Measurements from ENCODE around the gene NFIA.

NFIA gene

DNA sequence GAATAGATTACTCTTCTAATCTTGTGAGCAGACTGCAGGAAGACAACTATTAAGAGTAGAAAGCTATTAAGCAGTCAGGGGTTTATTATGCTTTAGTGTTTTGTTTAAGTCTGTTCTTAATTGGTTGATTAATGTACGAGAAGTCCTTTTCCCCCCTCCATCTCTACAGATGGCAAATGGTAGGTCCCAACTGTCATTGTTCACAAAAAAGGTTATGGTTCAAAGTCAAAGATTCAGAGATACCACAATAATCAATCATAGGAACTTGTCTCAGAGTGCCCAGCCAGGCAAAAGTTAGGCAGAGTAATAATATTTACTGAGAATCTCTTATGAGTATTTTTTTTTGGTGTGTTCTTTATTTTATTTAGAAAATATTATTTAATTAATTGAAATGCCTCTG is 26.8 kb downstream of the NFIA start:
- DNase-seq (ENCODE audit: low read depth): no peak
- H3K4me3 ChIP-seq (ENCODE audit: low read depth, low read length): no peak overlapping the region
- no peak for TF ChIP-seq CTCF (conservative IDR thresholded peaks at IDR 0.05; ENCODE audit: low read depth, low read length)

DNA sequence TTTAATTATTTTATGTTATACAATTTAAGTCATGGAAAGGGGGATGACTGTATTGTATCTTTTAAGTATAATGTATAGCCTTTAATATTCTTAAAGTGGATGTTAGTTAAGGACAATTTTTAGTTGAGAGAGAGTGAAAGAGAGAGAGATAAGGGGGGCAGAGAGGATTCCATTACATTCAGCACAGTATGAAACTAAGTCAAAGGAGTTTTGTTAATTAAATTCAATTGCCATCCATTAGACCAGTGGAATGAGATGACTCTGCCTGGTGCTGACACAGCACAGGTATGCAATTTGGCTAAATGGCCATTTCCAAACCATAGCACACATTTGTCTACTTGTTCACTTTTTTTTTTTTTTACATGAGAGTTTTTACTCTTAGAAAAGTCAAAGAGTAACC is 27.5 kb downstream of the NFIA start:
- H3K4me3 ChIP-seq (ENCODE audit: low read depth, low read length): no peak overlapping the region
- DNase-seq (ENCODE audit: low read depth): no peak
- no peak for TF ChIP-seq CTCF (conservative IDR thresholded peaks at IDR 0.05; ENCODE audit: low read depth, low read length)

DNA sequence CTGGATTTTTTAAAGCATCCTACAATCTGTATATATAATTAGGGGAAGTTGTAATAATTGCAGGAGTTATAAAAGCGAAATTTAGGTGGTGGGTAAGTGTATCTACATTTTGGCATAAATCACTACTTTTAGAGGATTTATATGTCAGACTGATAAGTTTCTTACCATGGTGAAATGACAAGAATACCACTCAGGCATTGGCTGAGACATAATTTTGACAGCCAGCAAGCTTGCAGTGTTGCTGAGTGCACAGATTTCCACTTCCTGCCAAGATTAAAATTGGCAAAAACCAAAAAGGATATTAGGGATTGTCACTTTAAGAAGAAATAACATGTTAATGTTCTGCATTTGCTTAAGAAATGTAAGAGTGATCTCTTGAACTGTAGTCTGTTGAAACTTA is 28.2 kb downstream of the NFIA start:
- TF ChIP-seq CTCF (conservative IDR thresholded peaks at IDR 0.05; ENCODE audit: low read depth, low read length): no peak
- H3K4me3 ChIP-seq (ENCODE audit: low read depth, low read length): no peak overlapping the region
- no peak for DNase-seq (ENCODE audit: low read depth)

- H3K4me3 ChIP-seq (ENCODE audit: low read depth, low read length): no peak overlapping the region
- no peak for TF ChIP-seq CTCF (conservative IDR thresholded peaks at IDR 0.05; ENCODE audit: low read depth, low read length)
- no peak for DNase-seq (ENCODE audit: low read depth)
These were observed 29.0 kb downstream of the NFIA start for GRCh38 chr1:61111084-61112004.

DNA sequence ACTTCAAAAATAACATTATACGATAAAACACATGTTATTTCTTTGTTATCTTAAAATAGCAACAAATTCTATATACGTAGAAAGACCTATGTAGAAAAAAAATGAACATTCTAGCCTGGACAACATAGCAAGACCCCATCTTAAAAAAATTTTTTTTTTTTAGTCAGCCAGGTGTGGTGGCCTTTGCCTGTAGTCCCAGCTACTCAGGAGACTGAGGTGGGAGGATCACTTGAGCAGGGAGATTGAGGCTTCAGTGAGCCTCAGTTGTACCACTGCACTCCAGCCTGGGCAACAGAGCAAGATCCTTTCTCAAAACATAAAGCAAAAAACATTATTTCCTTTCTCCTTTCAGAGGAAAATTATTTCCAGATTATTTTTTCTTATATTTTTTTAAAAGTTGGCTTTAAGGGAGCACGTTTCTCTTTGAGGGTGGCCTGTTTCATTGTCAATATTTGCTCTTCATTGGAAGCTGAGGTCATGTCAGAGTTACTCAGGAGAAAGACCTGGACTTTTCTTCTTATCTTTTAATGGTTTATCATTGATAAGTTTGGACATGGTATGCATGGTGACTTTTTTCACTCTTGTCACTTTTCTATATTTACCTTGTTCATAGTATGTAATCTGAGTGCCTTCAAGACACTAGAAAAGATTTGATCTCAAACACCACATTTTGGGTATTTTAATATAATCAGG is 32.0 kb downstream of the NFIA start:
- DNase-seq (ENCODE audit: low read depth): no peak
- TF ChIP-seq CTCF (conservative IDR thresholded peaks at IDR 0.05; ENCODE audit: low read depth, low read length): no peak
- no peak overlapping the region for H3K4me3 ChIP-seq (ENCODE audit: low read depth, low read length)

GRCh38 chr1:61115436-61115835 is 33.1 kb downstream of the NFIA start:
- no peak overlapping the region for H3K4me3 ChIP-seq (ENCODE audit: low read depth, low read length)
- DNase-seq (ENCODE audit: low read depth): no peak
- TF ChIP-seq CTCF (conservative IDR thresholded peaks at IDR 0.05; ENCODE audit: low read depth, low read length): no peak

Data from choroid plexus epithelial cell (primary cell).